Measurements from ENCODE around the gene TMED1. TPM values are rescaled to one million over a fixed set of nuclear protein-coding genes. Genes with fewer than 3 reads are reported as not detected.
A peak's percentile ranks its signal among the peaks of the same experiment; 100 is the strongest.

Gene TMED1
- total and polyA plus RNA-seq, 3 experiments from 2014 or later = 15.7 to 29.9 (median 16.6) TPM

DNA sequence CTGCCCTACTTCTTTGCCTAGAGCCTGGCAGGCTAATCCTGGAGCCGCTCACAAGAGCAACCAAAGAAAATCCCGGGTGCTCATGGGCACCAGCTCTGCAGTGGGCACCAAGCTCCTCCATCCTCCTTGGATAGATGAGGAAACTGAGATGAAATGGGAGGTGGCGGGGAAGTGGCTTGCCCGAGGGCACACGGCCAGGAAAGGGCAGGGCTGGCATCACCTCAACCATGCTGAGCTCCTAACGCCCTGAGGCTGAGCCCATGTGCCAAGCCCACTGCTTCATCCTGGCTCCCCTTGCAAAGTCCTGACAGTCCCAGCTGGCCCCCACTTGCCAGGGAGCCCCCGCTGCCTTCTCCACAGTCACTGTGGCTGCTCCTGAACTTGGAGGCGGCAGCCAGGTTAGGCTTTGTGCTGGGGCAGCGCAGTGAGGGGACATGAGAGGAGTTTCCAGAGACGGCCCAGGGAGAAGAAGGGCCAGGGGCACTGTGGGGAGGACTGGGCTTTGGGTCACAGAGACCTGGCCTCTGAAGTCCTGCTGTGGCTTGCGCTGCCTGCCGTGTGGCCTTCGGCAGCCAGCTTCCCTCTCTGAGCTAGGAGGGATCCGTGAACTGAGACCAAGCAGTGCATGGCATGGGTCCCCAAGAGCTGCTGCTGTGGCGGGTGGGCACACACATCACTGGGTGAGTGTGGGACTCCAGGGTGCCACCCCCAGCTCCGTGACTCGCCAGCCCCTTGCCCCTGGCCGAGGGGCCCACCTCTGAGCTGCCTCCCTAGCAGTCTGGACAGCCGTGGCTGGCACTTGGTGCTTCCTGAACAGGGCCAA is 17.5 kb downstream of the TMED1 start:
- Mint-ChIP-seq H3K9me3 (no peaks in the 10 kb centered on the region), H3K4me1 (peaks cover 11 to 16% (median 12%) of the 10 kb centered on the region in 3 donors), H3K4me3 (no peak overlapping the region), H3K27ac (peak overlapping the region in 1 of 8 donors; percentile 21), H3K27me3 (no peaks in the 10 kb centered on the region), H3K36me3 (peaks cover 7 to 58% (median 8%) of the 10 kb centered on the region in 3 donors)
- no peaks in the 10 kb centered on the region for H3K27me3 ChIP-seq (ENCODE audit: insufficient read depth, low read length, poor library complexity, severe bottlenecking)
- H3K27ac ChIP-seq (ENCODE audit: low read depth, low read length) = no peak overlapping the region
- no peak for DNase-seq
- H3K4me1 ChIP-seq (ENCODE audit: insufficient read depth, low read length) = no peaks in the 10 kb centered on the region
- H3K36me3 ChIP-seq (ENCODE audit: insufficient read depth, low read length) = peaks cover 20% of the 10 kb centered on the region
- no peak overlapping the region for H3K4me3 ChIP-seq (ENCODE audit: low read length)
- CTCF ChIA-PET = interaction anchor here (0.7 kb wide), 1 partner anchor 46 kb away, joined by 3 read pairs; no protein-coding TSS in a partner anchor
- POLR2A ChIA-PET = no interaction called here
- no peaks in the 10 kb centered on the region for H3K9me3 ChIP-seq (ENCODE audit: low read length)

DNA sequence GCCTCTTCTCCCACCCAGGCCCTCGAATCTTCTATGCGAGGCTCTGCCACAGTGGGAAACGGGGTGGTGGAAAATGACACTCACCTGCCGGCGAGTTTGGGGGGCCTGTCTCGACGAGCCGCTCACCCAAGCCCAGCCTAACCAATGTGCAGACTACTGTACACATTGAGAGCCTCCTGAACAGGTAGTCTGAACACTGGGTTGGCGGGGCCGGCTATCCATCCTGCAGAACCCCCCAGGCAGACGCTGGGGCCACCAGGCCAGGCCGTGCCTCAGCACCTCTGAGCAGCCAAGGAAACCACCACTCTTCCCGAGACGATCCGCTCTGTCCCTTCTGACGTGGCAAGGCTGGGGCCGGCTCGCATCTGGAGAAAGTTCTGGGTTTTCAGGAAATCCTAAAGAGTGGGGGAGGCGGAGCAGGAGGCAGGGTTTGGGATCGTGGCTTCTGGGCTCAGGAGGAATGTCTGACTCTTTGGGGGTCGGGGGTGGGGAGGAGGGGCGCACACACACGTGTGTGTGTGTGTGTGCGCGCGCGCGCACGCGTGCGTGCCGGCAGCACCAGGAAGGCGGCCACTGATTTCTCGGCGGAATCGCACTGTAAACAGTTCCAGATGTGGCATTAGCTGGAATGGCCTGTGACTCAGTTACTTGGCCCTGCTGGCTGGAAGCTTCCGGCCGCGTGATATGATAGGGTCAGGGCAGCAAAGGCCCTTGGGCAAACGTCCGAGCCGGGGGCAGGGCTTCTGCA is 18.5 kb downstream of the TMED1 start:
- peak overlapping the region in 1 of 8 donors; percentile 24 for H3K27ac Mint-ChIP-seq
- ChIA-PET CTCF (no interaction called here), POLR2A (no interaction called here)
- H3K36me3 Mint-ChIP-seq = peaks cover 7 to 62% (median 8%) of the 10 kb centered on the region in 3 donors
- H3K4me1 ChIP-seq (ENCODE audit: insufficient read depth, low read length) = peaks cover 5% of the 10 kb centered on the region
- no peaks in the 10 kb centered on the region for H3K27me3 Mint-ChIP-seq
- no peaks in the 10 kb centered on the region for H3K9me3 ChIP-seq (ENCODE audit: low read length)
- H3K4me3 Mint-ChIP-seq = no peak overlapping the region
- no peaks in the 10 kb centered on the region for H3K27me3 ChIP-seq (ENCODE audit: insufficient read depth, low read length, poor library complexity, severe bottlenecking)
- no peaks in the 10 kb centered on the region for H3K9me3 Mint-ChIP-seq
- peaks cover 19% of the 10 kb centered on the region for H3K36me3 ChIP-seq (ENCODE audit: insufficient read depth, low read length)
- H3K4me3 ChIP-seq (ENCODE audit: low read length) = no peak overlapping the region
- no peak for DNase-seq
- H3K4me1 Mint-ChIP-seq = peaks cover 18 to 23% (median 19%) of the 10 kb centered on the region in 3 donors
- no peak overlapping the region for H3K27ac ChIP-seq (ENCODE audit: low read depth, low read length)

DNA sequence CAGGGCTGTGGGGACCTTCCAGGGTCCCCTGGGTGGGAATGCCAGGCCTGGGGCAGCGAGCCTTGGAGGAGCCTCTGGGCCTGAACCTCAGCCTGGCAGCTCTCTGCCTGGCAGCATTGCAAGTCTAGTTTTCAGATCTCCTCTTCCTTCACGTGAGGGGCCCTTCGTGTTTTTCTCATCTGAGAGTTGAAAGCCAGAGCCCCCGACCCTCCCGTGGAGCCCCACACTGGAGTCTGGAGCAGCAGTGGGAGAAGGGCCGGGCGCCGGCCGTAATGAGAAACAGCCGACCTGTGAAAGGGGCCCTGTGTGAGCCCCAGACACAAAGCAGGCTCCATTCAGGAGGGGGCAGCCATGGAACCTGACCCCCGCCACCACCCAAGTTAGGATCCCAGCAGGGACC is 19.3 kb downstream of the TMED1 start:
- H3K9me3 Mint-ChIP-seq = no peaks in the 10 kb centered on the region
- H3K27me3 ChIP-seq (ENCODE audit: insufficient read depth, low read length, poor library complexity, severe bottlenecking) = no peaks in the 10 kb centered on the region
- POLR2A ChIA-PET = no interaction called here
- peaks cover 7 to 63% (median 8%) of the 10 kb centered on the region in 3 donors for H3K36me3 Mint-ChIP-seq
- H3K4me1 ChIP-seq (ENCODE audit: insufficient read depth, low read length) = peaks cover 5% of the 10 kb centered on the region
- no peaks in the 10 kb centered on the region for H3K27me3 Mint-ChIP-seq
- H3K36me3 ChIP-seq (ENCODE audit: insufficient read depth, low read length) = peaks cover 26% of the 10 kb centered on the region
- no peak for DNase-seq
- H3K4me1 Mint-ChIP-seq = peaks cover 18 to 24% (median 23%) of the 10 kb centered on the region in 3 donors
- peak overlapping the region in 1 of 8 donors; percentile 66 for H3K27ac Mint-ChIP-seq
- CTCF ChIA-PET = no interaction called here
- no peak overlapping the region for H3K4me3 Mint-ChIP-seq
- H3K9me3 ChIP-seq (ENCODE audit: low read length) = no peaks in the 10 kb centered on the region
- no peak overlapping the region for H3K4me3 ChIP-seq (ENCODE audit: low read length)
- no peak overlapping the region for H3K27ac ChIP-seq (ENCODE audit: low read depth, low read length)

DNA sequence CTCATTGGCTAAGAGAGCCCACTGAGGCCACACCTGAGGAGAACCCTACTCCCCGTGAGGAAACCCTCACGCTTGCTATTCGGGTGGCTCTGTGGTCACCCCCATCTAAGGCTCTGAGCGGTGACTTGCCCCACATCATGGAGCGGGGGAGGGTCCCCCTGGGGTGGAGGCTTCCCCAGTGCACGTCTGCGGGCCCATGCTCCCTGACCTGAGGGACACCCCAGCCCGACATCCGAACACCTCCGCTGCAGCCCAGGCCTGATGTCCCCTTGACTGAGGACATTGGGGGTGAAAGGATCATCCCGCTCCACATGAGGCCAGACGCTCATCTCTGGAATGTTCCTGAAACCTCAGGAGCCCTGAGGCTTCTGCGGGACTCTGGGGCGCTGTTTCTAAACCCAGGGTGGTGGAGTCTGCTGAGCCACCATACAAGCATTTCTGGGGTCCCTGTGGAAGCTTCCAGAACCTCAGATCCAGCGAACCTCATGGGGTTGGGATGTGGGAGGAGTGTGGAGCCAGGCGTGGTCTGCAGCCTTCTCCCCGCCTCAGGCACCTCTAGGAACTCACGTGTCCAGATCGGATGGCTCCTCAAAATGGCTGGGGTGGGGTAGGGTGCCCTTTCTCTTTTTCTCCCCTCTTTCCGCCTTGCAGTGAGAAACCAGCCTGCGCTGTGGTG is 19.9 kb downstream of the TMED1 start:
- Histone ChIP-seq H3K27ac (ENCODE audit: low read depth, low read length) (no peak overlapping the region), H3K27me3 (ENCODE audit: insufficient read depth, low read length, poor library complexity, severe bottlenecking) (no peaks in the 10 kb centered on the region), H3K4me1 (ENCODE audit: insufficient read depth, low read length) (peaks cover 5% of the 10 kb centered on the region), H3K9me3 (ENCODE audit: low read length) (no peaks in the 10 kb centered on the region), H3K4me3 (ENCODE audit: low read length) (no peak overlapping the region), H3K36me3 (ENCODE audit: insufficient read depth, low read length) (peaks cover 28% of the 10 kb centered on the region)
- H3K27me3 Mint-ChIP-seq = no peaks in the 10 kb centered on the region
- H3K9me3 Mint-ChIP-seq = no peaks in the 10 kb centered on the region
- no peak overlapping the region for H3K4me3 Mint-ChIP-seq
- H3K4me1 Mint-ChIP-seq = peaks cover 18 to 24% (median 23%) of the 10 kb centered on the region in 3 donors
- no peak for DNase-seq
- ChIA-PET POLR2A (no interaction called here), CTCF (no interaction called here)
- peaks cover 7 to 63% (median 8%) of the 10 kb centered on the region in 3 donors for H3K36me3 Mint-ChIP-seq
- H3K27ac Mint-ChIP-seq = peak overlapping the region in 4 of 8 donors; percentile 33 to 88 (median 52)

DNA sequence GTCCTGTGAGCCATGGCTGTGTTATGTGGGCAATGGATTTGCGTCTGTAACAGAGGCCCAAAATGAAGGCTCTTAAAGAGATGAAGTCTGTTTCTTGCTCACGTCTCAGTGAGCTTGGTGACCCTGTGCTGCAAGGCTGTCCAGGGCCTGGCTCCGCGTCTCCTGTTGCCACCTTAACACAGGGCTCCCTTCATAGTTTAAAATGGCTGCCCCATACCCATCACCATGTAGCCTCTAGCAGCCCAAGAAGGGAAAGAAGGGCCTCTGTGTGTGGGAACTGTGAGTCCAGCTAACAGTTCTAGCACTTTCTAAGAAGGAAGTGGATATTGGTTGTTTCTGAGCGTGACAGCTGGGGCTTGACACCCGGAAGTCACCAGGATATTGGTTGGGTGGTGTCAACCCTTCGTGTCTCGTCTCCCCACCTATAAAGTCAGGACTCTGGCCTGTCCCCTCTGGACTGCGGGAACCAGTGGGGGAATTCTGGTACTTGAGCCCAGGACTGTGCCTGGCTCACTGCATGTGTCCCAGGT is 20.9 kb downstream of the TMED1 start:
- Mint-ChIP-seq H3K4me3 (peak overlapping the region in 1 of 7 donors; percentile 66), H3K9me3 (no peaks in the 10 kb centered on the region), H3K4me1 (peaks cover 16 to 30% (median 19%) of the 10 kb centered on the region in 3 donors), H3K27me3 (no peaks in the 10 kb centered on the region), H3K36me3 (peaks cover 2 to 59% (median 5%) of the 10 kb centered on the region in 3 donors), H3K27ac (peak overlapping the region in 6 of 8 donors; percentile 42 to 94 (median 72))
- Histone ChIP-seq H3K27ac (ENCODE audit: low read depth, low read length) (no peak overlapping the region), H3K36me3 (ENCODE audit: insufficient read depth, low read length) (peaks cover 25% of the 10 kb centered on the region), H3K4me3 (ENCODE audit: low read length) (no peak overlapping the region), H3K27me3 (ENCODE audit: insufficient read depth, low read length, poor library complexity, severe bottlenecking) (no peaks in the 10 kb centered on the region), H3K4me1 (ENCODE audit: insufficient read depth, low read length) (peaks cover 5% of the 10 kb centered on the region), H3K9me3 (ENCODE audit: low read length) (no peaks in the 10 kb centered on the region)
- DNase-seq = no peak
- ChIA-PET CTCF (interaction anchor here (1.6 kb wide), 1 partner anchor 98 kb away, joined by 5 read pairs; the partner anchor contains the start of gene DNM2), POLR2A (no interaction called here)

DNA sequence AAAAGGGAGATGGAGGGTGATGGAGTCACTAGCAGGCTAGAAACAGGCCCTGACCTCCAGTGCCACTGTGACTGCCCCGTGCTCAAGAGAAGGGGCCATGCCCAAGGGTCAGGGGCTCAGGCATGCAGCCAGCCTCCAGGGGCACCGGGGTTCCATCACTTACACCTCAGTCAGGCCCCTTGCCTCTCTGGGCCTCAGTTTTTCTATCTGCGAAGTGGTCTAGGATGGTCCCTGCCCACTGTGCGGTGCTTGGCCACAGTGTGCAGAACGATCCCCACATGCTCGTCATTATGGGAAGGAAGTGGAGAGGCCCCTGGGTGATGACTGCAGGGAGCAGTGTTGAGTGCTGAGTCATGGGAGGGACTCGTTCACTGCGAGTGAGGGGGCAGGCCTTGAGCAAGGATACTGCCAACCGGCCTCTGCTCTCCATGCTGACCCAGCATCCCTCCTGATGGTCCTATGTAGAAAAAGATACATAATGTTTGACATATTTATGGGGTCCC is 23.1 kb downstream of the TMED1 start:
- H3K27me3 Mint-ChIP-seq = no peaks in the 10 kb centered on the region
- no peak for DNase-seq
- POLR2A ChIA-PET = no interaction called here
- no peak overlapping the region for H3K4me3 ChIP-seq (ENCODE audit: low read length)
- peak overlapping the region; percentile 31 for H3K27ac ChIP-seq (ENCODE audit: low read depth, low read length)
- H3K27me3 ChIP-seq (ENCODE audit: insufficient read depth, low read length, poor library complexity, severe bottlenecking) = no peaks in the 10 kb centered on the region
- H3K4me3 Mint-ChIP-seq = peak overlapping the region in 2 of 7 donors; percentile 14 to 28
- peaks cover 19% of the 10 kb centered on the region for H3K4me1 ChIP-seq (ENCODE audit: insufficient read depth, low read length)
- CTCF ChIA-PET = no interaction called here
- H3K36me3 Mint-ChIP-seq = peaks cover 10 to 63% (median 12%) of the 10 kb centered on the region in 3 donors
- no peaks in the 10 kb centered on the region for H3K9me3 Mint-ChIP-seq
- H3K27ac Mint-ChIP-seq = peak overlapping the region; percentile 75 to 95 (median 86)
- H3K36me3 ChIP-seq (ENCODE audit: insufficient read depth, low read length) = peaks cover 27% of the 10 kb centered on the region
- no peaks in the 10 kb centered on the region for H3K9me3 ChIP-seq (ENCODE audit: low read length)
- H3K4me1 Mint-ChIP-seq = peaks cover 32 to 51% (median 40%) of the 10 kb centered on the region in 3 donors

DNA sequence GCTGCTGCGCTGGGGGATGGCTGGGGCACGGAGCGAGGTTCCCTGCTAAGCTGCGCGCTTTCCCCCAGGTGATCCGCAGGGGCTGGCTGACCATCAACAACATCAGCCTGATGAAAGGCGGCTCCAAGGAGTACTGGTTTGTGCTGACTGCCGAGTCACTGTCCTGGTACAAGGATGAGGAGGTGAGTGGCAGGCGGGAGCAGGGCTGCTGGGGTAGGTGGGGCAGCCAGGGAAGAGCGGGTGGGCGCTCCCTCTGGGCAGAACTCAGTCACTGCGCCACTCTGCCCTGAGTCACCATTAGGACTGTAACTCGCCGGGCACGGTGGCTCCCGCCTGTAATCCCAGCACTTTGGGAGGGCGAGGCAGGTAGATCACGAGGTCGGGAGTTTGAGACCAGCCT is 23.8 kb downstream of the TMED1 start:
- ChIA-PET POLR2A (no interaction called here), CTCF (no interaction called here)
- H3K27me3 ChIP-seq (ENCODE audit: insufficient read depth, low read length, poor library complexity, severe bottlenecking) = no peaks in the 10 kb centered on the region
- Mint-ChIP-seq H3K27me3 (no peaks in the 10 kb centered on the region), H3K27ac (peak overlapping the region in 2 of 8 donors; percentile 47 to 71), H3K4me1 (peaks cover 32 to 52% (median 41%) of the 10 kb centered on the region in 3 donors), H3K36me3 (peaks cover 10 to 60% (median 12%) of the 10 kb centered on the region in 3 donors), H3K9me3 (no peaks in the 10 kb centered on the region), H3K4me3 (no peak overlapping the region)
- no peaks in the 10 kb centered on the region for H3K9me3 ChIP-seq (ENCODE audit: low read length)
- peaks cover 27% of the 10 kb centered on the region for H3K36me3 ChIP-seq (ENCODE audit: insufficient read depth, low read length)
- H3K4me1 ChIP-seq (ENCODE audit: insufficient read depth, low read length) = peaks cover 19% of the 10 kb centered on the region
- DNase-seq = no peak
- peak overlapping the region; percentile 31 for H3K27ac ChIP-seq (ENCODE audit: low read depth, low read length)
- H3K4me3 ChIP-seq (ENCODE audit: low read length) = no peak overlapping the region

All from CD8-positive, alpha-beta memory T cell (primary cell).